ENCODE measurements around the gene MAP2K6. TPM values are rescaled to one million over a fixed set of nuclear protein-coding genes. Genes with fewer than 3 reads are reported as not detected.

MAP2K6 gene
- total and polyA plus RNA-seq, 10 donors = 3.4 to 36.3 (median 10.2) TPM

DNA sequence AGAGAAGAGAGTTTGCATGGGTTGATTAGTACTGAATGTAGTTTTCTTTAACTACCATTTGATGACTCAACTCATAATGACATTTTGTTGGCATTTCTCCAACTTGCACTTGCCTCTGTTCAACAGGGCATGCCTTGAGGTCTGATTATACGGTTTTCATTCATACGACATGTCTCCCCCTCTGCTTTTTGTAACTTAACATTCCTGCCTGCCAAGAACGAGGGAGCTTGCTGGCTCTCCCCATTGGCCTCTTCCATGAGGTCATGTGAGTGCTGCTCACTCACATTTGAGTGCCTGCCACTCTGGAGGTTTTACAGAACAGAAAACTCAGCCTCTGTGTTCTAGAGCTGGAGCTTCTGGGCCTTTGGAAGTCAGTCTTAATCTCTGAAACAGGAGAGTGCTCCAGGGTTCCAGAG is 19.7 kb downstream of the MAP2K6 start:
- no peak for DNase-seq
- Histone ChIP-seq H3K4me1 (peaks cover 0 to 16% (median 2%) of the 10 kb centered on the region in 6 donors), H3K4me3 (no peak overlapping the region), H3K27me3 (replicated peaks in 1 of 7) (no peaks in the 10 kb centered on the region), H3K9me3 (peaks cover 0 to 8% (median 0%) of the 10 kb centered on the region in 8 donors), H3K36me3 (peaks cover 0 to 7% (median 0%) of the 10 kb centered on the region in 6 donors), H3K27ac (no peak overlapping the region)
- intact Hi-C loops (cut with DNase I; ENCODE audit: low total_unique reads) = no loop called here
- 65 to 85% (median 76%) methylated on average over 3 of the region's 3 CpGs for WGBS, 5 donors
- no peak for TF ChIP-seq POLR2AphosphoS5 (IDR thresholded peaks at IDR 0.05)
- TF ChIP-seq, protein P1, sequence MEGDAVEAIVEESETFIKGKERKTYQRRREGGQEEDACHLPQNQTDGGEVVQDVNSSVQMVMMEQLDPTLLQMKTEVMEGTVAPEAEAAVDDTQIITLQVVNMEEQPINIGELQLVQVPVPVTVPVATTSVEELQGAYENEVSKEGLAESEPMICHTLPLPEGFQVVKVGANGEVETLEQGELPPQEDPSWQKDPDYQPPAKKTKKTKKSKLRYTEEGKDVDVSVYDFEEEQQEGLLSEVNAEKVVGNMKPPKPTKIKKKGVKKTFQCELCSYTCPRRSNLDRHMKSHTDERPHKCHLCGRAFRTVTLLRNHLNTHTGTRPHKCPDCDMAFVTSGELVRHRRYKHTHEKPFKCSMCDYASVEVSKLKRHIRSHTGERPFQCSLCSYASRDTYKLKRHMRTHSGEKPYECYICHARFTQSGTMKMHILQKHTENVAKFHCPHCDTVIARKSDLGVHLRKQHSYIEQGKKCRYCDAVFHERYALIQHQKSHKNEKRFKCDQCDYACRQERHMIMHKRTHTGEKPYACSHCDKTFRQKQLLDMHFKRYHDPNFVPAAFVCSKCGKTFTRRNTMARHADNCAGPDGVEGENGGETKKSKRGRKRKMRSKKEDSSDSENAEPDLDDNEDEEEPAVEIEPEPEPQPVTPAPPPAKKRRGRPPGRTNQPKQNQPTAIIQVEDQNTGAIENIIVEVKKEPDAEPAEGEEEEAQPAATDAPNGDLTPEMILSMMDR (IDR thresholded peaks at IDR 0.05 in 8 of 11, conservative IDR thresholded peaks at IDR 0.05 in 3 of 11) = no peak
- no peak for TF ChIP-seq POLR2A (IDR thresholded peaks at IDR 0.05)

DNA sequence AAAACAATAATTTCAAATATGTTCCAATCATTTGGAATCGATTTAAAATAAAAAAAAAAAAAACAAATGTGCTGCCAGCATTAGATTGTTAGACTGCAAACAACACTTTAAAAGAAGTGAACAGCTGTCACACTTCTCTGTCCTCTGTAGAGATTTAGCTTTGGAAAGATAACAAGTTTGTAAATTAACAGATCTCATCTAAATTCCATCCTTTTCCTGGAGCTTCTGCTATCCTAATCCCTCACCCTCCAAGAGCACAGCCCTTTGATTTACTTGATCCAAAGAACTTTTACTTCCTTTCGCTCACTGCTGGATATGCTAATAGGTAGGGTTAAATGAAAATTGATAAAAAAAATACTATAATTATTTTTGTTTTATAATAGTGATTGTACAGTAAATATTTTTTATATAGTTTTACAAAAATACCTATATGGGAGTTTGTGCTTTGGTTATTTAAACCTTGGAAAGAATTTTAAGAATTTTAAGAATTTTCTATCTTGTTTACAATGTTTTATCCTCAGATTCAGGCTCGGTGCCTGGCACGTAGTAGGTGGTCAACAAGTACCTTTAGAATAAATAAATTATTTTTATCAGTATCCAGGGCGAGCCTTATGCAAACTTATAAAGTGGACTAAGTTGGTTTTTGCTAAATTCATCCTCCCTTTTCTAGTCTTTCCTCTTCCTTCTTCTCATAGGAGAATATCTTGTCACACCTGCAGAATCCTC is 21.6 kb downstream of the MAP2K6 start:
- Histone ChIP-seq H3K4me1 (no peaks in the 10 kb centered on the region), H3K27ac (no peak overlapping the region), H3K36me3 (peaks cover 0 to 20% (median 0%) of the 10 kb centered on the region in 6 donors), H3K4me3 (no peak overlapping the region), H3K27me3 (replicated peaks in 1 of 7) (no peaks in the 10 kb centered on the region), H3K9me3 (peaks cover 5 to 28% (median 17%) of the 10 kb centered on the region in 8 donors)
- DNase-seq = no peak
- 83 to 93% (median 91%) methylated on average over 5 of the region's 5 CpGs for WGBS, 5 donors
- TF ChIP-seq POLR2AphosphoS5 (IDR thresholded peaks at IDR 0.05) (no peak), POLR2A (IDR thresholded peaks at IDR 0.05) (no peak)
- TF ChIP-seq, protein P1 (IDR thresholded peaks at IDR 0.05 in 8 of 11, conservative IDR thresholded peaks at IDR 0.05 in 3 of 11) = no peak
- intact Hi-C loops (cut with DNase I; ENCODE audit: low total_unique reads) = no loop called here

DNA sequence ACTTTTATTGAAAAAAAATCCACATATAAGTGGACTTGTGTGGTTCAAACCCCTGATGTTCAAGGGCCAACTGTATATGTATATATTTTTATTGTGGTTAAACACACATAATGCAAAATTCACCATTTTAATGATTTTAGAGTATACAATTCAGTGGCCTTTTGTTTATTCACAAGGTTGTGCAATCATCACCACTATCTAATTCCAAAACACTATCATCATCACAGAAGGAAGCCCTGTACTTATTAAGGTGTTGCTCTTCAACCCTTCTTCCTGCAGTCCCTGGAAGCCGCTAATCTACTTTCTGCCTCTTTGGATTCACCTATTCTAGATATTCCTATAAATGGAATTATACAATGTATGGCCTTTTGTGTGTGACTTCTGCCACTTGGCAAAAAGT is 23.0 kb downstream of the MAP2K6 start:
- Histone ChIP-seq H3K4me1 (no peaks in the 10 kb centered on the region), H3K4me3 (no peak overlapping the region), H3K9me3 (peaks cover 5 to 30% (median 23%) of the 10 kb centered on the region in 8 donors), H3K27ac (no peak overlapping the region), H3K27me3 (replicated peaks in 1 of 7) (no peaks in the 10 kb centered on the region), H3K36me3 (peaks cover 0 to 20% (median 0%) of the 10 kb centered on the region in 6 donors)
- DNase-seq = no peak
- intact Hi-C loops (cut with DNase I; ENCODE audit: low total_unique reads) = no loop called here
- WGBS, 5 donors = 94 to 100% (median 96%) methylated on average over 1 of the region's 1 CpG
- TF ChIP-seq, protein P1 (IDR thresholded peaks at IDR 0.05 in 8 of 11, conservative IDR thresholded peaks at IDR 0.05 in 3 of 11) = no peak
- no peak for TF ChIP-seq POLR2AphosphoS5 (IDR thresholded peaks at IDR 0.05)
- TF ChIP-seq POLR2A (IDR thresholded peaks at IDR 0.05) = no peak

DNA sequence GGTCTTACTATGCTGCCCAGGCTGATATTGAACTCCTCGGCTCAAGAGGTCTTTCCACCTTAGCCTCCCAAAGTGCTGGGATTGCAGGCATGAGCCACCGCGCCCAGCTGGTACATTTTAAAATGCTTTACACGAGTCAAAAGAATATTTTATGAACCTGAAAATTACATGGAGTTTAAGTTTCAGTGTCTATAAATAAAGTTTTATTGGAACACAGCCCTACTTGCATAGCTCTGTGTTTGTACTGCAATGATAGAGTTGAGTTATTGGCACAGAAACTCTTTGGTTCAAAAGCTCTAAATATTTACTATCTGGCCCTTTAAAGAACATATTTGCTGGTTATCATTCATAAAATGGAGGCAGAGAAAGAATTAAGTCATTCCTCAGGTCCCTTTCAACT is 24.3 kb downstream of the MAP2K6 start:
- no peak overlapping the region for H3K27ac ChIP-seq
- DNase-seq = no peak
- H3K36me3 ChIP-seq = peaks cover 0 to 20% (median 0%) of the 10 kb centered on the region in 6 donors
- no peaks in the 10 kb centered on the region for H3K27me3 ChIP-seq (replicated peaks in 1 of 7)
- no peak overlapping the region for H3K4me3 ChIP-seq
- peaks cover 5 to 30% (median 23%) of the 10 kb centered on the region in 8 donors for H3K9me3 ChIP-seq
- TF ChIP-seq, protein P1 (IDR thresholded peaks at IDR 0.05 in 8 of 11, conservative IDR thresholded peaks at IDR 0.05 in 3 of 11) = no peak
- TF ChIP-seq POLR2AphosphoS5 (IDR thresholded peaks at IDR 0.05) (no peak), POLR2A (IDR thresholded peaks at IDR 0.05) (no peak)
- H3K4me1 ChIP-seq = no peaks in the 10 kb centered on the region
- intact Hi-C loops (cut with DNase I; ENCODE audit: low total_unique reads) = no loop called here
- 75 to 99% (median 94%) methylated on average over 4 of the region's 4 CpGs for WGBS, 5 donors

Measured in spleen (tissue), 11 donors.